Measurements from ENCODE around the gene KCNQ5.

Gene KCNQ5

DNA sequence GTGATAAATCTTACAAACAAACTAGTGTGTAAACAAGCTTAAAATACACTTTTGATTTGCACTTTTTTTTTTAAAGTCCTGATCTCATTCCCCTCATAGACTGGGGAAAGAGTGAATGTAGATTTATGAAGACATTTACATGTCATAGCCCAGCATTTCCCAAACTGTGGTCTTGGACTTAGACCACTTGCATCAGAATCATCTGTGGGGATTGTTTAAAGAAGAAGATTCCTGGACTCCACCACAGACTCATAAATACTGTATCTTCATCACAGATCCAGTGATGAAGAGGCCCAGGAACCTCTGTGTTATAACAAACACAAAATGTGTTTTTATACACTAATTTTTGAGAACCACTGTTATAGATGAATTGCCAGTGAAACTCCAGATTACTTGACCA, 99.5 kb downstream of the KCNQ5 start:
- no peak overlapping the region for H3K27ac Mint-ChIP-seq
- peaks cover 7% of the 10 kb centered on the region for H3K4me1 Mint-ChIP-seq
- H3K27me3 Mint-ChIP-seq (ENCODE audit: low read depth, poor library complexity): peaks cover 3% of the 10 kb centered on the region
- no peaks in the 10 kb centered on the region for H3K9me3 Mint-ChIP-seq
- H3K36me3 Mint-ChIP-seq (ENCODE audit: low read depth): no peaks in the 10 kb centered on the region
- H3K4me3 Mint-ChIP-seq: no peak overlapping the region
- TF ChIP-seq, protein P1, sequence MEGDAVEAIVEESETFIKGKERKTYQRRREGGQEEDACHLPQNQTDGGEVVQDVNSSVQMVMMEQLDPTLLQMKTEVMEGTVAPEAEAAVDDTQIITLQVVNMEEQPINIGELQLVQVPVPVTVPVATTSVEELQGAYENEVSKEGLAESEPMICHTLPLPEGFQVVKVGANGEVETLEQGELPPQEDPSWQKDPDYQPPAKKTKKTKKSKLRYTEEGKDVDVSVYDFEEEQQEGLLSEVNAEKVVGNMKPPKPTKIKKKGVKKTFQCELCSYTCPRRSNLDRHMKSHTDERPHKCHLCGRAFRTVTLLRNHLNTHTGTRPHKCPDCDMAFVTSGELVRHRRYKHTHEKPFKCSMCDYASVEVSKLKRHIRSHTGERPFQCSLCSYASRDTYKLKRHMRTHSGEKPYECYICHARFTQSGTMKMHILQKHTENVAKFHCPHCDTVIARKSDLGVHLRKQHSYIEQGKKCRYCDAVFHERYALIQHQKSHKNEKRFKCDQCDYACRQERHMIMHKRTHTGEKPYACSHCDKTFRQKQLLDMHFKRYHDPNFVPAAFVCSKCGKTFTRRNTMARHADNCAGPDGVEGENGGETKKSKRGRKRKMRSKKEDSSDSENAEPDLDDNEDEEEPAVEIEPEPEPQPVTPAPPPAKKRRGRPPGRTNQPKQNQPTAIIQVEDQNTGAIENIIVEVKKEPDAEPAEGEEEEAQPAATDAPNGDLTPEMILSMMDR (IDR thresholded peaks at IDR 0.05): no peak
- no peak for DNase-seq

DNA sequence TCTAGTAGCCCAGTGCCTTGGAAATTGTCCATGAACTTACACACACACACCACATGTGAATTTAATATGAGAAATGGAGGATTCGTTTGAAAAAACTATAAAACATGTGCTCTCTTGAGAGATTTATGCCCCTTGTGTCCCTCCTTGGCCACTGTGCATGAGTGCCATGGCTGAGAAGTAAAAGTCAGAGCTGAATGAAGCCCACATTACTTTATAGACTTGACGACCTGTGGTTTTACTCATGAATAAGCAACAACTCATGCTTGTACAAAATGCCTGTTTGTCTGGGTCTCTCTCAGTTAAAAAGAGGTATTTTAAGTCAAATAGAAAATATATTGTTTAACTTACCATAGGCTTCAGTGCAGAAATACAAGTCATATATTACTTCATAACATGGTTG, 102.7 kb downstream of the KCNQ5 start:
- TF ChIP-seq, protein P1 (IDR thresholded peaks at IDR 0.05): no peak
- Mint-ChIP-seq H3K27me3 (ENCODE audit: low read depth, poor library complexity) (no peaks in the 10 kb centered on the region), H3K27ac (no peak overlapping the region), H3K4me1 (peaks cover 7% of the 10 kb centered on the region), H3K4me3 (no peak overlapping the region), H3K36me3 (ENCODE audit: low read depth) (no peaks in the 10 kb centered on the region), H3K9me3 (peaks cover 4% of the 10 kb centered on the region)
- DNase-seq: no peak

DNA sequence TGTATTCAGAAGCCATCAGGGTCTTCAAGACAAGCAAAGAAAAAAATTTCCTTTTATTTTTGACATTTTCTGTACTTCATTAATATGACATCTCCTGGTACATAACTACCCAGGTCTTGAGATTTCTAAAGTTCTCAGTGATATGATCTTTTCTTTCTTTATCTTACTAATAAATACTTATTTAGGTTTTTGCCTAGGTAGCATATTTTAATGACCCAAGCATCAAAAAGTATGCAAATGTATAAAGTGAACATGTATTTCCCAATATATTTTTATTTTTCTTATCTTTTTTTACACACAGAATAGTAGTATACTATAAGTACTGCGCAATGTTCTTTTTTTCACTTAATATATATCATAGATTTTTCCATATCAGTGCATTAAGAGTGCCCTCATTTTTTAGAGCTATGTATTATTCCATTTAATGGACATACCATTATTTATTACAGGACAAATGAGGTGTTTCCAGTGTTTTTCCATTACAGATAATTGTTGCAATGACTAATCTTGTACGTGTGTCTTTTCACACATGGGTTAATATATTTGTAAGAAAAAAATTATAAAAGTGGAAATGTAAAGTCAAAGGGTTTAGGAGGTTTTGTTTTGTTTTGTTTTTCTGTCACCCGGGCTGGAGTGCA, 107.0 kb downstream of the KCNQ5 start:
- Mint-ChIP-seq H3K9me3 (peaks cover 4% of the 10 kb centered on the region), H3K27me3 (ENCODE audit: low read depth, poor library complexity) (no peaks in the 10 kb centered on the region), H3K27ac (no peak overlapping the region), H3K4me3 (no peak overlapping the region), H3K4me1 (peaks cover 7% of the 10 kb centered on the region), H3K36me3 (ENCODE audit: low read depth) (no peaks in the 10 kb centered on the region)
- DNase-seq: no peak
- TF ChIP-seq, protein P1 (IDR thresholded peaks at IDR 0.05): no peak

DNA sequence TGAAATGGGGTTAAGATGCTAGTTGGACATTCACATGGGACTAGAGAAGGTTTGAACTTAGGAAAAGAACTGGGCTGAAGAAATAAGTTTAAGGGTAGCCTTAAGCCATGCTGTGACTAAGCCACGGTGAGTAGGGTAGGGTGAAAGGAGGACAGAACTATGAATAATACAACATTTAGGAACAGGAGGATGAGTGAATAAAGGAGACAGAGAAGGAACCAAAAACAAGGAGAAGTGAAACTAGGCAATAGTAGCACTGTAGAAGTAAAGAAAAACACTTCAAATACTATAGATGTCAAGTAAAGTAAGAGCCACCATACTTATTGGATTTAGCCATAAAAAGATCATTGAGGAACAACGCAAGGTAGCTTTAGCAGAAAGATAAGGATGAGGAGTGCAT, 111.2 kb downstream of the KCNQ5 start:
- TF ChIP-seq, protein P1 (IDR thresholded peaks at IDR 0.05): no peak
- Mint-ChIP-seq H3K4me1 (no peaks in the 10 kb centered on the region), H3K27ac (no peak overlapping the region), H3K36me3 (ENCODE audit: low read depth) (no peaks in the 10 kb centered on the region), H3K4me3 (no peak overlapping the region), H3K9me3 (no peaks in the 10 kb centered on the region), H3K27me3 (ENCODE audit: low read depth, poor library complexity) (no peaks in the 10 kb centered on the region)
- DNase-seq: no peak

DNA sequence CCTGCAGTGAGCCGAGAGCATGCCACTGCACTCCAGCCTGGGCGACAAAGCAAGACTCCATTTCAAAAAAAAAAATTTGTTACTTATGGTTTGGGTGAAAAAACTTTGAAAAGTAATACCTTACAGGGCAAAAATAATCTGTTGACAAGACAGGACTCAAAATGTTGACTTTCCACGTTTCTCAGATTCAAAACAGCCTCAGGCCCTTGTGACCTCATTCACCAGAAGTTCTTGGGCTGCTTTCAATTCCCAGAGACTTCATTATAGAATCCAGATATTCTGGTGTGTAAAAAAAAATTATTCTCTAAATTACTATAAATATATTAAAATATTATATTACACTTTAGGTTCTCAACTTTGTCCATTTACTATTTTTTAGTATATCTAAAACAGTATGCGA, 116.2 kb downstream of the KCNQ5 start:
- TF ChIP-seq, protein P1 (IDR thresholded peaks at IDR 0.05): no peak
- no peak for DNase-seq
- H3K27ac Mint-ChIP-seq: no peak overlapping the region

DNA sequence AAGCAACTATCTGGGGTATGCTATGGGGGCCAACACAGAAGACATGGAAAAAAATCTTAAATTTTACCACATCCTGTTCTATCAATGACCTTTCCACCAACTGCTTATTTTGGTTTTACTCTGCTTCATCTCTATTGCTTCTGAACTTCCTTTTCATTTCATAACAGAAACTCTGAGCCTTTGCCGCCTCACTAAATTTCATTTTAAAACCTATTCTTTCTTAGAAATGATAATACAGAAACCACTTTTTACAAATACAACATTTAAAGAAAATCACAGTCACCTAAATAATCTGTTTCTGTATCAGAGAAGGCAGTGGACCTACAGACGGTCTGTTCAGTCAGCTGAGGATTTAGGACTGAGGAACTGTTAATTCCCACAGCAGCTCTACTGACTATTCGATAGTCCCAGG, 117.5 kb downstream of the KCNQ5 start:
- Mint-ChIP-seq H3K36me3 (ENCODE audit: low read depth) (no peaks in the 10 kb centered on the region), H3K4me1 (no peaks in the 10 kb centered on the region), H3K4me3 (no peak overlapping the region), H3K27me3 (ENCODE audit: low read depth, poor library complexity) (no peaks in the 10 kb centered on the region), H3K27ac (no peak overlapping the region), H3K9me3 (no peaks in the 10 kb centered on the region)
- no peak for DNase-seq
- TF ChIP-seq, protein P1 (IDR thresholded peaks at IDR 0.05): no peak

More for the DNA sequence above, 116.2 kb downstream of the KCNQ5 start:
- Mint-ChIP-seq H3K4me1 (no peaks in the 10 kb centered on the region), H3K4me3 (no peak overlapping the region), H3K36me3 (ENCODE audit: low read depth) (no peaks in the 10 kb centered on the region), H3K27me3 (ENCODE audit: low read depth, poor library complexity) (no peaks in the 10 kb centered on the region), H3K9me3 (no peaks in the 10 kb centered on the region)
